ENCODE data around the gene CCNL2. TPM values are rescaled to one million over a fixed set of nuclear protein-coding genes. Genes with fewer than 3 reads are reported as not detected.

Gene CCNL2
- total and polyA plus RNA-seq, 2 of the 13 experiments (the other 11 are each of a cell fraction or from before 2014, with no cell fraction given): 105 to 340 TPM

DNA sequence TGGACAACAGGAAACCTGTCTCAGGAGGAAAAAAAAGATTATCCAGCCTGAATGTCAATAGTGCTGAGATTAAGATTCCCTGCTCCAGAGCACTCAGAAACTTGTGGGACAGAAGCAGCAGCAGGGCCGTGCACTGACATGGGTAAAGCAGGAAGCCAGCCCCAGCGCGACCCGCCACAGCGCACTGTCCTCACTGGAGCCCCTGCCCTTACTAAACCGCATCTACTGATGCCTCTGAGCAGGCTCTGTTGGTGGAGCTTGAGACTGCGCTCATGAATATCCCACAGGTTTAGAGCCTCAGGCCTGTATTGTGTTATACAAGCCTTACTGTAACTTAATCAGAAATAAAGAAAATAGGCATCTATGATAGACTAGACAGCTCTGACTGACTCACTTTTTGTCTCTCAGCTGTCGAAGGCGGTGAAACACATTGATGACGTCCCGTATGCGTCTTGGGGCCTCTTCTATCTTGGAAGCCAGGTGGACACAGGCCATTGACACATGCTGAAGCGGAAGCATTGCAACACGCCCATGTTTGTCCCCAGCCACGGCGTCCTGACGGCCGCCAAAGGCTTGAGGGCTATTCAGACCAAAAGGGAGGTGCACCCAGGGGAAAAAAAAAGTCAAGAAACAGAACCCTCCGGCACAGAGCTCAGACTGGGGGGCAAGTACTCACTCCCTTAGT, 1.2 kb downstream of the CCNL2 start (continued):
- TF ChIP-seq, protein P1, sequence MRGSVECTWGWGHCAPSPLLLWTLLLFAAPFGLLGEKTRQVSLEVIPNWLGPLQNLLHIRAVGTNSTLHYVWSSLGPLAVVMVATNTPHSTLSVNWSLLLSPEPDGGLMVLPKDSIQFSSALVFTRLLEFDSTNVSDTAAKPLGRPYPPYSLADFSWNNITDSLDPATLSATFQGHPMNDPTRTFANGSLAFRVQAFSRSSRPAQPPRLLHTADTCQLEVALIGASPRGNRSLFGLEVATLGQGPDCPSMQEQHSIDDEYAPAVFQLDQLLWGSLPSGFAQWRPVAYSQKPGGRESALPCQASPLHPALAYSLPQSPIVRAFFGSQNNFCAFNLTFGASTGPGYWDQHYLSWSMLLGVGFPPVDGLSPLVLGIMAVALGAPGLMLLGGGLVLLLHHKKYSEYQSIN (CRISPR knock-in tag; IDR thresholded peaks at IDR 0.05; ENCODE audit: borderline replicate concordance): no peak
- TF ChIP-seq ZNF441 (CRISPR knock-in tag; IDR thresholded peaks at IDR 0.05; ENCODE audit: borderline replicate concordance): no peak
- TF ChIP-seq PHF5A (CRISPR knock-in tag; IDR thresholded peaks at IDR 0.05; ENCODE audit: low read depth, unreplicated experiment): no peak
- TF ChIP-seq CENPT (CRISPR knock-in tag; IDR thresholded peaks at IDR 0.05; ENCODE audit: low read depth): no peak
- no peak for TF ChIP-seq ZNF253 (CRISPR knock-in tag; IDR thresholded peaks at IDR 0.05; ENCODE audit: borderline replicate concordance)
- TF ChIP-seq ZNF296 (CRISPR knock-in tag; conservative IDR thresholded peaks at IDR 0.05): no peak
- TF ChIP-seq FOSL1 (CRISPR knock-in tag; IDR thresholded peaks at IDR 0.05; ENCODE audit: borderline replicate concordance): no peak
- no peak for TF ChIP-seq ZNF652 (CRISPR knock-in tag; IDR thresholded peaks at IDR 0.05; ENCODE audit: borderline replicate concordance, low read depth)
- TF ChIP-seq, protein P2, sequence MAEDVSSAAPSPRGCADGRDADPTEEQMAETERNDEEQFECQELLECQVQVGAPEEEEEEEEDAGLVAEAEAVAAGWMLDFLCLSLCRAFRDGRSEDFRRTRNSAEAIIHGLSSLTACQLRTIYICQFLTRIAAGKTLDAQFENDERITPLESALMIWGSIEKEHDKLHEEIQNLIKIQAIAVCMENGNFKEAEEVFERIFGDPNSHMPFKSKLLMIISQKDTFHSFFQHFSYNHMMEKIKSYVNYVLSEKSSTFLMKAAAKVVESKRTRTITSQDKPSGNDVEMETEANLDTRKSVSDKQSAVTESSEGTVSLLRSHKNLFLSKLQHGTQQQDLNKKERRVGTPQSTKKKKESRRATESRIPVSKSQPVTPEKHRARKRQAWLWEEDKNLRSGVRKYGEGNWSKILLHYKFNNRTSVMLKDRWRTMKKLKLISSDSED (CRISPR knock-in tag; IDR thresholded peaks at IDR 0.05): no peak
- TF ChIP-seq, protein P3, sequence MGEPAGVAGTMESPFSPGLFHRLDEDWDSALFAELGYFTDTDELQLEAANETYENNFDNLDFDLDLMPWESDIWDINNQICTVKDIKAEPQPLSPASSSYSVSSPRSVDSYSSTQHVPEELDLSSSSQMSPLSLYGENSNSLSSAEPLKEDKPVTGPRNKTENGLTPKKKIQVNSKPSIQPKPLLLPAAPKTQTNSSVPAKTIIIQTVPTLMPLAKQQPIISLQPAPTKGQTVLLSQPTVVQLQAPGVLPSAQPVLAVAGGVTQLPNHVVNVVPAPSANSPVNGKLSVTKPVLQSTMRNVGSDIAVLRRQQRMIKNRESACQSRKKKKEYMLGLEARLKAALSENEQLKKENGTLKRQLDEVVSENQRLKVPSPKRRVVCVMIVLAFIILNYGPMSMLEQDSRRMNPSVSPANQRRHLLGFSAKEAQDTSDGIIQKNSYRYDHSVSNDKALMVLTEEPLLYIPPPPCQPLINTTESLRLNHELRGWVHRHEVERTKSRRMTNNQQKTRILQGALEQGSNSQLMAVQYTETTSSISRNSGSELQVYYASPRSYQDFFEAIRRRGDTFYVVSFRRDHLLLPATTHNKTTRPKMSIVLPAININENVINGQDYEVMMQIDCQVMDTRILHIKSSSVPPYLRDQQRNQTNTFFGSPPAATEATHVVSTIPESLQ (CRISPR knock-in tag; conservative IDR thresholded peaks at IDR 0.05): no peak
- TF ChIP-seq ZNF792 (CRISPR knock-in tag; IDR thresholded peaks at IDR 0.05): no peak
- TF ChIP-seq, protein P4, sequence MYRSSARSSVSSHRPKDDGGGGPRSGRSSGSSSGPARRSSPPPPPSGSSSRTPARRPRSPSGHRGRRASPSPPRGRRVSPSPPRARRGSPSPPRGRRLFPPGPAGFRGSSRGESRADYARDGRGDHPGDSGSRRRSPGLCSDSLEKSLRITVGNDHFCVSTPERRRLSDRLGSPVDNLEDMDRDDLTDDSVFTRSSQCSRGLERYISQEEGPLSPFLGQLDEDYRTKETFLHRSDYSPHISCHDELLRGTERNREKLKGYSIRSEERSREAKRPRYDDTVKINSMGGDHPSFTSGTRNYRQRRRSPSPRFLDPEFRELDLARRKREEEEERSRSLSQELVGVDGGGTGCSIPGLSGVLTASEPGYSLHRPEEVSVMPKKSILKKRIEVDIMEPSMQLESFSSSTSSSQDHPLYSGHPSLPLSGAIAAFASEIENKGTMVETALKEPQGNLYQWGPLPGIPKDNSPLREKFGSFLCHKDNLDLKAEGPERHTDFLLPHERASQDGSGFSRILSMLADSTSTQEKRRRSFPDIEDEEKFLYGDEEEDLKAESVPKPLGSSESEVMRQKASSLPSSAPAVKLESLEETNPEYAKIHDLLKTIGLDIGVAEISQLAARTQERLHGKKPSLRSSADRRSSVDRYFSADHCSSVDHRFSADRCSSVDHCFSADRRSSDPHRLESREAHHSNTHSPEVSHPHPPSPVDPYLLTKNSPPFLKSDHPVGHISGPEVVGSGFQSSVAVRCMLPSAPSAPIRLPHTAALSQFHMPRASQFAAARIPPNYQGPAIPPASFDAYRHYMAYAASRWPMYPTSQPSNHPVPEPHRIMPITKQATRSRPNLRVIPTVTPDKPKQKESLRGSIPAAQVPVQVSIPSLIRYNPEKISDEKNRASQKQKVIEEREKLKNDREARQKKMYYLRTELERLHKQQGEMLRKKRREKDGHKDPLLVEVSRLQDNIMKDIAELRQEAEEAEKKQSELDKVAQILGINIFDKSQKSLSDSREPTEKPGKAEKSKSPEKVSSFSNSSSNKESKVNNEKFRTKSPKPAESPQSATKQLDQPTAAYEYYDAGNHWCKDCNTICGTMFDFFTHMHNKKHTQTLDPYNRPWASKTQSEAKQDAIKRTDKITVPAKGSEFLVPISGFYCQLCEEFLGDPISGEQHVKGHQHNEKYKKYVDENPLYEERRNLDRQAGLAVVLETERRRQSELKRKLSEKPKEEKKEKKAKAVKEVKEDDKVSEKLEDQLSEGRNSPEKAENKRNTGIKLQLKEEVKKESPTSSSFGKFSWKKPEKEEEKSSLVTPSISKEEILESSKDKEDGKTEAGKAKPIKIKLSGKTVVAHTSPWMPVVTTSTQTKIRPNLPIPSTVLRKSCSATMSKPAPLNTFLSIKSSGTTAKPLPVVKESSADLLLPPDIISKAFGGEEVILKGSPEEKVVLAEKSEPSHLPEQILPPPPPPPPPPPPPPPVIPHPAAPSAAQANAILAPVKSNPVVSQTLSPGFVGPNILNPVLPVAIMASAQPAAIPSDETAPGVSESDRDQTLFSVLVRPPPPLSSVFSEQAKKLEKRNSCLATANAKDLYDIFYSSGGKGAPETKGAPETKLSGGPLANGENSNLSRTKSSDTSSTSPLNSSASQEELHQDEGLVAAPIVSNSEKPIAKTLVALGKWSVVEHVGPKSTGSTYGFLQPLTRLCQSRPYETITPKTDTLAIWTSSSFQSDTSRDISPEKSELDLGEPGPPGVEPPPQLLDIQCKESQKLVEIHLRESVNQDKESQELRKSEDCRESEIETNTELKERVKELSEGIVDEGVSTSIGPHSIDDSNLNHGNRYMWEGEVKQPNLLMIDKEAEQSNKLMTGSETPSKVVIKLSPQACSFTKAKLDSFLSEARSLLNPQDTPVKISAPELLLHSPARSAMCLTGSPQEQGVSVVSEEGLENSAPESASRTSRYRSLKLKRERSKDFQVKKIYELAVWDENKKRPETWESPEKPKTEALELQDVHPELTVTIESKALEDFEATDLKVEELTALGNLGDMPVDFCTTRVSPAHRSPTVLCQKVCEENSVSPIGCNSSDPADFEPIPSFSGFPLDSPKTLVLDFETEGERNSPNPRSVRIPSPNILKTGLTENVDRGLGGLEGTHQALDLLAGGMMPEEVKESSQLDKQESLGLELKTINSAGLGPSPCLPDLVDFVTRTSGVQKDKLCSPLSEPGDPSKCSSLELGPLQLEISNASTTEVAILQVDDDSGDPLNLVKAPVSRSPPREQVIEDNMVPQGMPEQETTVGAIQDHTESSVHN (CRISPR knock-in tag; IDR thresholded peaks at IDR 0.05): no peak
- TF ChIP-seq ZNF12 (CRISPR knock-in tag; IDR thresholded peaks at IDR 0.05): no peak
- TF ChIP-seq, protein P5, sequence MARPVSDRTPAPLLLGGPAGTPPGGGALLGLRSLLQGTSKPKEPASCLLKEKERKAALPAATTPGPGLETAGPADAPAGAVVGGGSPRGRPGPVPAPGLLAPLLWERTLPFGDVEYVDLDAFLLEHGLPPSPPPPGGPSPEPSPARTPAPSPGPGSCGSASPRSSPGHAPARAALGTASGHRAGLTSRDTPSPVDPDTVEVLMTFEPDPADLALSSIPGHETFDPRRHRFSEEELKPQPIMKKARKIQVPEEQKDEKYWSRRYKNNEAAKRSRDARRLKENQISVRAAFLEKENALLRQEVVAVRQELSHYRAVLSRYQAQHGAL (CRISPR knock-in tag; IDR thresholded peaks at IDR 0.05; ENCODE audit: not compliant biosample characterization): no peak
- no peak for TF ChIP-seq ZNF891 (CRISPR knock-in tag; IDR thresholded peaks at IDR 0.05)
- TF ChIP-seq ZKSCAN1 (IDR thresholded peaks at IDR 0.05; ENCODE audit: low read length): no peak
